Activated CD4-positive, alpha-beta T cell treated with anti-CD3 and anti-CD28 coated beads, Interleukin-2, amount 50 U/mL, for 16 hours (primary cell): ENCODE data around the gene MLXIPL.
"Not testable (repeated sequence)": the region's sequence is repeated elsewhere in the genome, so short reads cannot be mapped to it uniquely, and the experiment has no call there.

Source experiments
- DNase-seq: peaks from one replicate; pipeline ENCODE4 v3.0.0-alpha.2; 2020

MLXIPL gene, protein sequence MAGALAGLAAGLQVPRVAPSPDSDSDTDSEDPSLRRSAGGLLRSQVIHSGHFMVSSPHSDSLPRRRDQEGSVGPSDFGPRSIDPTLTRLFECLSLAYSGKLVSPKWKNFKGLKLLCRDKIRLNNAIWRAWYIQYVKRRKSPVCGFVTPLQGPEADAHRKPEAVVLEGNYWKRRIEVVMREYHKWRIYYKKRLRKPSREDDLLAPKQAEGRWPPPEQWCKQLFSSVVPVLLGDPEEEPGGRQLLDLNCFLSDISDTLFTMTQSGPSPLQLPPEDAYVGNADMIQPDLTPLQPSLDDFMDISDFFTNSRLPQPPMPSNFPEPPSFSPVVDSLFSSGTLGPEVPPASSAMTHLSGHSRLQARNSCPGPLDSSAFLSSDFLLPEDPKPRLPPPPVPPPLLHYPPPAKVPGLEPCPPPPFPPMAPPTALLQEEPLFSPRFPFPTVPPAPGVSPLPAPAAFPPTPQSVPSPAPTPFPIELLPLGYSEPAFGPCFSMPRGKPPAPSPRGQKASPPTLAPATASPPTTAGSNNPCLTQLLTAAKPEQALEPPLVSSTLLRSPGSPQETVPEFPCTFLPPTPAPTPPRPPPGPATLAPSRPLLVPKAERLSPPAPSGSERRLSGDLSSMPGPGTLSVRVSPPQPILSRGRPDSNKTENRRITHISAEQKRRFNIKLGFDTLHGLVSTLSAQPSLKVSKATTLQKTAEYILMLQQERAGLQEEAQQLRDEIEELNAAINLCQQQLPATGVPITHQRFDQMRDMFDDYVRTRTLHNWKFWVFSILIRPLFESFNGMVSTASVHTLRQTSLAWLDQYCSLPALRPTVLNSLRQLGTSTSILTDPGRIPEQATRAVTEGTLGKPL

GRCh38 chr7:73623798-73624668, at the start of gene MLXIPL:
Gene MLXIPL (minus strand): TSS chr7:73624522. CDS start chr7:73624492, 30 bp downstream.
- peak; percentile 49 for DNase-seq

DNA sequence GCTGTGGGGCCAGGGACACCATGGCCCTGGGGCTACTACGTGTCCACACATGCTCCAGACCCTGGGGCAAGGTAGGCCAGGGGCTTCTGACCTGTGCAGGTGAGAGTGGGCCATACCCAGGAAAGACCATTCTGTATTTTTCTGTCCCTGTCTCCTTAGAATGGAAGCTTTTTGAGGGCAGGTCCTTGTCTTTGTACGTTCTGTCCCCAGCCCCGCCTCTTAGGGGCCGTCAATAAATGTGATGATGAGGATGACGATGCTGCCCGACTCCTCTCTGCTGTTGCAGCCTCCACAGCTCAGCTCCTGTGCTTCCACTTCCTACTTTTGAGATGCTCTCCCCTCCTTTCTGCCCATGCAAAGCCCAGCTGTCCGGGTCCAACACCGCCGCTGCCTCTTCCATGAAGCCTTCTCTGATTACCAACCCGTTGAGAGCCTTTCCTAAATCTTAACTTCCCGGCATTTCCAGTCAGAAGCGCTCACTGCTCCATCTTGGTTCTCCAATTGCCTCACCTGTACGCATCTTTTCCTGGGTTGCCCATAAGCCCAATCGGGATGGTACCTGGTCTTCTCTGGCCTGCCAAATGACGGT, 47.6 kb upstream of the MLXIPL start:
- no peak for DNase-seq

DNA sequence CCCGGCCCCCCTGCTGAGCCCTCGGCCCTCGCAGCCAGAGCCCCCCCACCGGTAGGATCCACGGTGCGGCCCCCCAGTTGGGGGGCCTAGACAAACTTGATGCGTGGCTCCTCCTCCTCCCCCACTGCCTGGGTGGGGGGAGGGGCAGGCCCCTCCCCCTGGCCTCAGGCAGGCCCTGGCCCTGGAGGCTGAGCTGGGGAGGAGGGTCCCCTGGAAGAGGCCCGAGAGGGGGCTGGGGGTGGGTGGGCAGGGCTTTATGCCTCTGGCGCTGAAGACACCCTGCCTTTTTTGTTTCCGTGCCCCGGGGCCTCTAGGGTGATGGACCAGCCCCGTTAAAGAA, 47.0 kb upstream of the MLXIPL start:
- DNase-seq = no peak

- no peak for DNase-seq
Observed at GRCh38 chr7:73669858-73670385, 45.6 kb upstream of the MLXIPL start.

DNA sequence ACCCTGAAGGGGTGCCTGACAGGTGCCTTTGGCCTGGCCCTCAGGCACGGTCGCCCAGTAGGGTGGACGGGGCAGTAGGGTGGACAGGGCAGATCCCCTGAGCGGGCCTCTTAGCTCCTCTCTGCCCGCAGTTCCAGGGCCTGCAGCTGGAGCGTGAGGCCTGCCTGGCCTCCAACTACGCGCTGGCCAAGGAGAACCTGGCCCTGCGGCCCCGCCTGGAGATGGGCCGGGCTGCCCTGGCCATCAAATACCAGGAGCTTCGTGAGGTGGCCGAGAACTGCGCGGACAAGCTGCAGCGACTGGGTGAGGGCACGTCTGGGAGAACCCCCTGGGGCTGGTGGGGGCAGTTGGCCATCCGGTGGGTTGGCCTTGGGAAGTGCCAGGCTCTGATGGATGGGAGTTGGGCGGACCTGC, 45.0 kb upstream of the MLXIPL start:
- DNase-seq = no peak

DNA sequence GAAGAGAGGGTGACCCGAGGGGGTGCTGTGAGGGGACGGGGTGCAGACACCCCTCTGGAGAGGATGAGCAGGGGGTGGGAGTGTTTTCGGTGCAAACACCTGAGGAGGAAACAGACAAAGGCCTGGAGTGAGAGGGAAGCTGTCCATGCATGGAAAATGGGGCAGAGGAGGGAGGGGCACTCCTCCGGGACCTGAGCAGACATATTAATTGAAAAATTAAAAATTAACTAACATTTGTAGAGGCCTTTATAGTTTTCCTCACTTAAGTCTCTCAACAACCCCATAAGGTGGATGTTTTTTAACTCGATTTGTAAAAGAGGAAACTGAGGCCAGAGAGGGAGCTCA, 44.5 kb upstream of the MLXIPL start:
- DNase-seq = no peak

- no peak for DNase-seq
Observed at GRCh38 chr7:73668103-73668885, 44.0 kb upstream of the MLXIPL start.

GRCh38 chr7:73667344-73668102, 43.2 kb upstream of the MLXIPL start, which contains the start of gene VPS37D:
Gene VPS37D (plus strand): TSS chr7:73667831. CDS start chr7:73667959, 128 bp downstream.
- peak; percentile 91 for DNase-seq

GRCh38 chr7:73663033-73663432, 38.7 kb upstream of the MLXIPL start:
- no peak for DNase-seq

DNA sequence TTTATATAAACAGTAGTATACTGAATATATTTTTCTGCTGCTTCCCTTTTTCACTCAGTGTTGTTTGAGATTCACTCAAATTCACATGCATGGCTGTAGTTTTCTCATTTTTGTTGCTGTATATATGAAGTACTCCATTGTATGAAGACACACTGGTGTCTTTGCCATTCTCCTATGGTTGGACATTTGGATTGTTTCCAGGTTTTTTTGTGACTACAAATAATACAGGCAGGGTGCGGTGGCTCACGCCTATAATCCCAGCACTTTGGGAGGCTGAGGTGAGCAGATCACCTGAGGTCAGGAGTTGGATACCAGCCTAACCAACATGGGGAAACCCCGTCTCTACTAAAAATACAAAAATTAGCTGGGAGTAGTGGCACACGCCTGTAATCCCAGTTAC, 36.3 kb upstream of the MLXIPL start:
- not testable (repeated sequence) for DNase-seq

- no peak for DNase-seq
Observed at GRCh38 chr7:73659983-73660382, 35.7 kb upstream of the MLXIPL start.

DNA sequence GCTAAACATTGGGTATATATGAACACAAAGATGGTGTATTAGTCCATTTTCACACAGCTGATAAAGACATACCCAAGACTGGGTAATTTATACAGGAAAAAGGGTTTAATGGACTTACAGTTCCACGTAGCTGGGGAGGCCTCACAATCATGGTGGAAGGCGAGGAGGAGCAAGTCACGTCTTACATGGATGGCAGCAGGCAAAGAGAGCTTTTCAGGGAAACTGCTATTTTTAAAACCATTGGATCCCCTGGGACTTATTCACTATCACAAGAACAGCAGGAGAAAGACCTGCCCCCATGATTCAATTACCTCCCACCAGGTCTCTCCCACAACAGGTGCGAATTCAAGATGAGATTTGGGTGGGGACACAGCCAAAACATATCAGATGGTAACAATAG, 31.0 kb upstream of the MLXIPL start:
- DNase-seq = not testable (repeated sequence)

DNA sequence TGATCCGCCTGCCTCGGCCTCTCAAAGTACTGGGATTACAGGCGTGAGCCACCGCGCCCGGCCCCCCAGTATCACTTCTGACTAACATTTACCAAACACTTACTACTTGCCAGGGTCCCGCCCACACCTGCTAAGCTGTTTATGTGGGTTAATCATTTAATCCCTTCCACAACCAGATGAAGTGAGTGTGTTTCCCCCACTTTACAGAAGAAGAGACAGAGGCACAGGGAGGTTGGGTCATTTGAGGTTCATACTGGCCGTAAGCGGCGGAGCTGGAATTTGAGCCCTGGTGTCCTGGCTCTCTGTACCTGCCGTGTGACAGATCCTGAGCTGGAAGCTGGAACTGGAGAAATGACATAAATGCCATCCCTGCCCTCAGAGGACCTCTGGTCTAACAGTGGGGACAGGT, 28.2 kb upstream of the MLXIPL start:
- DNase-seq = no peak

GRCh38 chr7:73650524-73650923, 26.2 kb upstream of the MLXIPL start:
- DNase-seq = no peak

DNA sequence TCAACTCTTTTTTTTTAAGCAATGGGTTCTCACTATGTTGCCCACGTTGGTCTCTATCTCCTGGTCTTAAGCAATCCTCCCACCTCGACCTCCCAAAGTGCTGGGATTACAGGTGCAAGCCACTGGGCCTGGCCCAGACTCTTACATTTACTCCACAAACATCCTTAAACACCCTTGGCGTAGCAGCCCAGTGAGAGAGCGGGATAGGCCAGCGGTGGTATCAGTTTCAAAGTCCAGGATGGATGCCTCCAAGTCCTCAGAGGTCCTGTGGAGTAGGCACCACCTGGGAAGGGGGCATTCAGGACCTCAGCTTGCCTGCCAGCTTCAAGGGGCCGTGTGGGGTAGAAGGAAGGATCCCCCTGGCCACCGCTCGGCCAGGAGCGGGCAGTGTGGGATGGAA, 25.3 kb upstream of the MLXIPL start:
- no peak for DNase-seq

DNA sequence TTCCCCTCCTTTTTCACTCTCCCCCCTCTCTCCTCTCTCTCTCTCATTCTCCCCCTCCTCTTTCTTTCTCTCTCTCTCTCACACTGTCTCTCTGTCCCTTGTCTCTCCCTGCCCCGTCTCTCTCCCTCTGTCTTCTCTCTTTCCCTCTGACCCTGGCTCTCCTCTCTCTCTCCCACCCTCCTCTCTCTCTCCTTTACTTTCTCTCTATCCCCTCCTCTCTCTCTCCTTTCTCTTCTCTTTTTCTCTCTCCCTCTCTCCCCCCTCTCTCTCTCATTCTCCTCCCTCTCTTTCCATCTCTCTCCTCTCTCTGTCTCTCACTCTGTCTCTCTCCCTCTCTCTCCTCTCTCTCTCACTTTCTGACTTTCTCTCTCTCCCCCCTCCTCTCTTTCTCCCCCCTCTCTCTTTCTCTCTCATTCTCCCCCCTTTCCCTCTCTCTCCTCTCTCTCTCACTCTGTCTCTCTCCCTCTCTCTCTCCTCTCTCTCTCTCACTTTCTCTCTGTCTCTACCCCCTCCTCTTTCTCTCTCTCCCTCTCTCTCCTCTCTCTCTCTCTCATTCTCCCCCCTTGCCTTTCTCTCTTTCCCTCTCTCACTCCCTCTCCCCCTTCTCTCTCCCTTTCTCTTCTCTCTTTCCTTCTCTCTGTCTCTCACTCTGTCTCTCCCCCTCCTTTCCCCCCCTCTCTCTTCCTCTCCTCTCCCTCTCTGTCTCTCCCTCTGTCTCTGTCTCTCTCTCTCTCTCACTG, 24.4 kb upstream of the MLXIPL start:
- no peak for DNase-seq

- no peak for DNase-seq
Observed at GRCh38 chr7:73647725-73648592, 23.6 kb upstream of the MLXIPL start.

DNA sequence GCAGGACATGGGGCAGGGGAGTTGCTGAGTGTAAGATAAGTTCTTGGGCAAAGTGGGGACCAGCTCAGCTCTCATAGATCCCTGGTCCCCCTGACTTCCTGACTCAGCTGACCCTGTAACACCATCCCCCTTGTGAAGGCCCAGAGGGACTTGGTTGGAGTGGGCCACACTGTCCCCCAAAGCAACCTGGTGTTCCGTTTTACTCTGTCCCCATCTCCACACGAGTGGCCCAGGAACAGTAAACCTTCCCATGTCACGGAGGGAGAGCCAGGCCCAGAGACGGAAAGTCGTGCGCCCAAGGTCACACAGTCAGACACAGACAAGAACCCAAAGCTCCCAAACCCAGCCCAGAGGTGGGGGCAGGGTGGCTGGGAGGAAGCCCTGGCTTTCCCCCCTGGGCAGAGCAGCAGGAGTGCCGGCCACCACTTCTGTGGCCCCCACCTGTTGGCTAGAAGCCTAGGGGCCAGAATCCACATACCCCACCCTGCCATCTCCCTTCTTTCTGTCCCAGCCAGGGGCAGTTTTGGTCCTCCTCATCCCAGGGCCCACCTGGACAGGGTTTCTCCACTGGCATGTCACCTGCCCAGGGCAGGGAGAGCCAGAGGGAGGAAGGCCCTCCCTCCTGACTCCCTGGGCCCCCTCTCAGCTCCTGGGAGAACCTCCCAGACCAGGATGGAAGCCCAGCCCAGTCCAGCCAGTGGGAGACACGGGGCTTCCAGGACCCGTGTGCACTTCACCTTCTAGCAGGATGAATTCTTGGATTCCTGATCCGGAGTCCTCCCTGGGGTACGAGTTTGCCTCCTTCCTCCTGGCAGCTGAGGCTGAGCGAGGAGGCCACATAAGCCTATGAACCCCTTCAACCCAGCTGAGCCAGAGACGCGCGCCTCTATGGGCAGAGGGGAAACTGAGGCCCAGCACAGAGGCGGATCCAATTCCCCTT, 22.7 kb upstream of the MLXIPL start:
- DNase-seq = no peak
